ENCODE data around the gene MACO1. TPM values are rescaled to one million over a fixed set of nuclear protein-coding genes. Genes with fewer than 3 reads are reported as not detected.
"Not testable (repeated sequence)": the region's sequence is repeated elsewhere in the genome, so short reads cannot be mapped to it uniquely, and the experiment has no call there.

MACO1 gene
- total RNA-seq, 1 experiment from 2014 or later: 9.8 TPM

DNA sequence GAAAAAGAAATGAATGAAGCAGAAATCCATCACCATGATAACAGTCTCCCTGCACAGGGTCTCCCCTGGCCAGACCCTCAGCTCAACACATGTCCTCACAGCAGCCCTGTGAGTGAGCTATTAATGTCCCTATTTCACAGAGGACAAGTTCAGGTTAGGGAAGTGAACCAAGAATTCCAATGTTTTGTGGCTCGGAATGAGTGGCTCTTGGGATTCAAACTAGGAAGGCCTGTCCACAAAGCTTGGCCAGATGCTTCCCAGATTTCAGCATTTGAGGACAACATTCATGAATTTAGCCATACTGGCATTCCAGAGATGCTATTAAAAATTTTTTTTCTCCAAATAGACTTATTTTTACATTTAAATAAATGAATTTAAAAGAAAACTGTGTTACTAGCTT lies 48.2 kb upstream of the MACO1 start:
- ATAC-seq; H3K9me2 ChIP-seq (ENCODE audit: insufficient read depth); H3K4me2 ChIP-seq (ENCODE audit: low read length); H3K9me3 ChIP-seq (ENCODE audit: control insufficient read depth in 1 of 2, insufficient read depth in 1 of 2, low read depth in 1 of 2, low read length in 2 of 2); POLR2A ChIA-PET; DNase-seq (ENCODE audit: low read depth, low spot score); intact Hi-C loops (cut with micrococcal nuclease); H3K9ac ChIP-seq (ENCODE audit: low read length); H3K4me3 ChIP-seq (replicated peaks in 1 of 2; ENCODE audit: low read depth in 1 of 2, low read length in 2 of 2); BruUV-seq (replicated peaks); H4K20me1 ChIP-seq (ENCODE audit: insufficient read depth); CTCF ChIA-PET; RAD21 ChIA-PET (ENCODE audit: low non-redundant PET in 1 of 2, low total read pairs in 2 of 2, uncharacterized antibody in 2 of 2, unreplicated experiment in 2 of 2); H3K79me2 ChIP-seq (ENCODE audit: insufficient read depth, low read length); H3K27ac ChIP-seq (ENCODE audit: low read depth, low read length); H3K27me3 ChIP-seq (ENCODE audit: insufficient read depth, low read length); H3K4me1 ChIP-seq (ENCODE audit: control insufficient read depth in 1 of 2, insufficient read depth in 2 of 2, low read length in 2 of 2); H2AFZ ChIP-seq (ENCODE audit: low read depth, low read length, poor library complexity, severe bottlenecking); H3K36me3 ChIP-seq (ENCODE audit: control insufficient read depth in 1 of 2, insufficient read depth in 2 of 2, low read length in 2 of 2): not testable (repeated sequence)

DNA sequence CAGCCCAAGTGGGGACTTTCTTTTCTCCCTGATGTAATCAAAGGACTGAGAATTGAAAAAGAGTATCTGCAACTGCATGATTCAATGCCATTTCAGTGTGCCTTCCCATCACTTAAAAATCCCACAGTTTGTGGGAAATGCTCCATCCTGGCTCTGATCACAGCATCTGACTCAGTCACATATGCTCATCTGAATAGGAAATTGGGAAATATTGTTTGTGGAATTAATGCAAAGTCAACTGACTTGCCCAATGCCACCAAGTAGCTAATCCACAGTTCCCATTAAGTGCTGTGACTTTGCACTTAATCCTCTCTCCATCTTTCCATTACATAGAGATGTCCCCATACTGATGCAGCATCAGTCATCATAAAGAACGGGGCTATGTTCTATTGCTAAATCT lies 47.6 kb upstream of the MACO1 start:
- H2AFZ ChIP-seq (ENCODE audit: low read depth, low read length, poor library complexity, severe bottlenecking); ATAC-seq; H3K4me3 ChIP-seq (replicated peaks in 1 of 2; ENCODE audit: low read depth in 1 of 2, low read length in 2 of 2); H3K36me3 ChIP-seq (ENCODE audit: control insufficient read depth in 1 of 2, insufficient read depth in 2 of 2, low read length in 2 of 2); H4K20me1 ChIP-seq (ENCODE audit: insufficient read depth); H3K79me2 ChIP-seq (ENCODE audit: insufficient read depth, low read length); CTCF ChIA-PET; H3K9me3 ChIP-seq (ENCODE audit: control insufficient read depth in 1 of 2, insufficient read depth in 1 of 2, low read depth in 1 of 2, low read length in 2 of 2); RAD21 ChIA-PET (ENCODE audit: low non-redundant PET in 1 of 2, low total read pairs in 2 of 2, uncharacterized antibody in 2 of 2, unreplicated experiment in 2 of 2); H3K4me2 ChIP-seq (ENCODE audit: low read length); H3K9me2 ChIP-seq (ENCODE audit: insufficient read depth); POLR2A ChIA-PET; DNase-seq (ENCODE audit: low read depth, low spot score); H3K27me3 ChIP-seq (ENCODE audit: insufficient read depth, low read length); H3K4me1 ChIP-seq (ENCODE audit: control insufficient read depth in 1 of 2, insufficient read depth in 2 of 2, low read length in 2 of 2); BruUV-seq (replicated peaks); intact Hi-C loops (cut with micrococcal nuclease); H3K9ac ChIP-seq (ENCODE audit: low read length); H3K27ac ChIP-seq (ENCODE audit: low read depth, low read length): not testable (repeated sequence)

DNA sequence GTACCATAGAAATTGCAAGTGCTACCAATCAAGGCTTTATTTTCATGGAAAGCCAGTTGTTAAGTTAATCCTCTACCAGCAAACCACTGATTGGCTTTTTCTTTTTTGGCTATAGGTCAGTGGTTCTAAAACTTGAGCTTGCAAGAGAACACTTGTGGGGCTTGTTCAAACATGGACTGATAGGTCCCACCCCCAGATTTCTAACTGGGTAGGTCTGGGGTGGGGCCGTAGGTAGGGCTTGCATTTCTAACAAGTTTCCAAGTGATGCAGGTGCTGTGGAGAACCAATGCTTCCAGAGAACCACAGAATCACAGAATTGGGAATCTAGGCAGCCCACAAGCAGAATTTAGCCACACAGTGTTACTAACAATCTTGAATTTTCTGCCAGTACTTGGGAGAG lies 46.8 kb upstream of the MACO1 start:
- ATAC-seq; H3K4me3 ChIP-seq (replicated peaks in 1 of 2; ENCODE audit: low read depth in 1 of 2, low read length in 2 of 2); H3K79me2 ChIP-seq (ENCODE audit: insufficient read depth, low read length); DNase-seq (ENCODE audit: low read depth, low spot score); RAD21 ChIA-PET (ENCODE audit: low non-redundant PET in 1 of 2, low total read pairs in 2 of 2, uncharacterized antibody in 2 of 2, unreplicated experiment in 2 of 2); CTCF ChIA-PET; POLR2A ChIA-PET; H3K9ac ChIP-seq (ENCODE audit: low read length); H3K27ac ChIP-seq (ENCODE audit: low read depth, low read length); H3K9me2 ChIP-seq (ENCODE audit: insufficient read depth); BruUV-seq (replicated peaks); H3K36me3 ChIP-seq (ENCODE audit: control insufficient read depth in 1 of 2, insufficient read depth in 2 of 2, low read length in 2 of 2); H3K27me3 ChIP-seq (ENCODE audit: insufficient read depth, low read length); H3K4me2 ChIP-seq (ENCODE audit: low read length); H4K20me1 ChIP-seq (ENCODE audit: insufficient read depth); H3K9me3 ChIP-seq (ENCODE audit: control insufficient read depth in 1 of 2, insufficient read depth in 1 of 2, low read depth in 1 of 2, low read length in 2 of 2); H2AFZ ChIP-seq (ENCODE audit: low read depth, low read length, poor library complexity, severe bottlenecking); intact Hi-C loops (cut with micrococcal nuclease); H3K4me1 ChIP-seq (ENCODE audit: control insufficient read depth in 1 of 2, insufficient read depth in 2 of 2, low read length in 2 of 2): not testable (repeated sequence)

DNA sequence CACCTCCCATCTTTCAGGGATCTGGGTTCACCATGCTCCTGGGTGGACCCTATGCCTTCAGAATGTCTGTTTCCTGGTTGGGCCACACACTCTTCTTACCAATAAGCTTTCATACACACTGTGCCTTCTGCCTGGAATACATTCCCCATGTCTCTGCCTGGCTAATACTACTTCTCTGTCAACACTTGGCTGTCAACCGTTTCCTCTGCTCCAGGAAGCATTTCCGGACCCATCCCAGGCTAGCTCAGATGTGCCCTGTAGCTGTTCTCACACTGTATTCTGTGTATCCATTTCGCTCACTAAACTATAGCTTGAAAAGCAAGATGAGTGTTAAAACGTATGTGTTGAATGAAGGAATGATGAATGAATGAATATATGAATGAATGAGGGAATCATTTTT lies 43.6 kb upstream of the MACO1 start:
- intact Hi-C loops (cut with micrococcal nuclease); H3K36me3 ChIP-seq (ENCODE audit: control insufficient read depth in 1 of 2, insufficient read depth in 2 of 2, low read length in 2 of 2); H3K27me3 ChIP-seq (ENCODE audit: insufficient read depth, low read length); H3K79me2 ChIP-seq (ENCODE audit: insufficient read depth, low read length); POLR2A ChIA-PET; ATAC-seq; CTCF ChIA-PET; H3K9ac ChIP-seq (ENCODE audit: low read length); H3K4me1 ChIP-seq (ENCODE audit: control insufficient read depth in 1 of 2, insufficient read depth in 2 of 2, low read length in 2 of 2); H3K4me2 ChIP-seq (ENCODE audit: low read length); DNase-seq (ENCODE audit: low read depth, low spot score); H3K9me2 ChIP-seq (ENCODE audit: insufficient read depth); H2AFZ ChIP-seq (ENCODE audit: low read depth, low read length, poor library complexity, severe bottlenecking); BruUV-seq (replicated peaks); H4K20me1 ChIP-seq (ENCODE audit: insufficient read depth); H3K27ac ChIP-seq (ENCODE audit: low read depth, low read length); H3K9me3 ChIP-seq (ENCODE audit: control insufficient read depth in 1 of 2, insufficient read depth in 1 of 2, low read depth in 1 of 2, low read length in 2 of 2); RAD21 ChIA-PET (ENCODE audit: low non-redundant PET in 1 of 2, low total read pairs in 2 of 2, uncharacterized antibody in 2 of 2, unreplicated experiment in 2 of 2); H3K4me3 ChIP-seq (replicated peaks in 1 of 2; ENCODE audit: low read depth in 1 of 2, low read length in 2 of 2): not testable (repeated sequence)

DNA sequence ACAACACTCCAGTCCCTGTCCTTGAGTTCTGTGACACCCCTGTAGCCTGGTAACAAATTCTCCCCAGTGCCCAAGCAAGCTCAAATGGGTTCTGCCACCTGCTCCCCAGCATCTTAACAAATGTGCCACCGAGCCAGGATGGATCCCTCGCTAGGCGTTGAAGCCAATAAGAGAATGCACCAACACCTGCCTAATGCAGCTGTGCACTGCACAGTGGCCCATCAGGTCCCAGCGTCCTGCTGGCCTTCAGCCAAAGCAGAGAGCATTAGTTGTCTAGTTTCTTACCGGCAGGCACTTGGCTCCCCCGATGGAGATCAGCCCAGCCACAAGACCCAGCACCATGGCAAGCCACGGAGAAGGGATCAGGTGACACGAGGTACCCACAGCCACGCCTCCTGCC lies 42.0 kb upstream of the MACO1 start:
- H3K9me3 ChIP-seq (ENCODE audit: control insufficient read depth in 1 of 2, insufficient read depth in 1 of 2, low read depth in 1 of 2, low read length in 2 of 2); H3K9ac ChIP-seq (ENCODE audit: low read length); H3K4me3 ChIP-seq (replicated peaks in 1 of 2; ENCODE audit: low read depth in 1 of 2, low read length in 2 of 2); H3K79me2 ChIP-seq (ENCODE audit: insufficient read depth, low read length); DNase-seq (ENCODE audit: low read depth, low spot score); H3K27me3 ChIP-seq (ENCODE audit: insufficient read depth, low read length); H3K9me2 ChIP-seq (ENCODE audit: insufficient read depth); POLR2A ChIA-PET; H2AFZ ChIP-seq (ENCODE audit: low read depth, low read length, poor library complexity, severe bottlenecking); H3K4me1 ChIP-seq (ENCODE audit: control insufficient read depth in 1 of 2, insufficient read depth in 2 of 2, low read length in 2 of 2); H3K4me2 ChIP-seq (ENCODE audit: low read length); H3K36me3 ChIP-seq (ENCODE audit: control insufficient read depth in 1 of 2, insufficient read depth in 2 of 2, low read length in 2 of 2); BruUV-seq (replicated peaks); H4K20me1 ChIP-seq (ENCODE audit: insufficient read depth); intact Hi-C loops (cut with micrococcal nuclease); H3K27ac ChIP-seq (ENCODE audit: low read depth, low read length); CTCF ChIA-PET; ATAC-seq; RAD21 ChIA-PET (ENCODE audit: low non-redundant PET in 1 of 2, low total read pairs in 2 of 2, uncharacterized antibody in 2 of 2, unreplicated experiment in 2 of 2): not testable (repeated sequence)
